Measurements from ENCODE around the gene STARD10. TPM values are rescaled to one million over a fixed set of nuclear protein-coding genes. Genes with fewer than 3 reads are reported as not detected.

The STARD10 gene
- total and polyA plus RNA-seq, 9 of the 15 experiments (the other 6 are each of a cell fraction or from before 2014, with no cell fraction given) = 0.15 to 52.9 (median 32.3) TPM

DNA sequence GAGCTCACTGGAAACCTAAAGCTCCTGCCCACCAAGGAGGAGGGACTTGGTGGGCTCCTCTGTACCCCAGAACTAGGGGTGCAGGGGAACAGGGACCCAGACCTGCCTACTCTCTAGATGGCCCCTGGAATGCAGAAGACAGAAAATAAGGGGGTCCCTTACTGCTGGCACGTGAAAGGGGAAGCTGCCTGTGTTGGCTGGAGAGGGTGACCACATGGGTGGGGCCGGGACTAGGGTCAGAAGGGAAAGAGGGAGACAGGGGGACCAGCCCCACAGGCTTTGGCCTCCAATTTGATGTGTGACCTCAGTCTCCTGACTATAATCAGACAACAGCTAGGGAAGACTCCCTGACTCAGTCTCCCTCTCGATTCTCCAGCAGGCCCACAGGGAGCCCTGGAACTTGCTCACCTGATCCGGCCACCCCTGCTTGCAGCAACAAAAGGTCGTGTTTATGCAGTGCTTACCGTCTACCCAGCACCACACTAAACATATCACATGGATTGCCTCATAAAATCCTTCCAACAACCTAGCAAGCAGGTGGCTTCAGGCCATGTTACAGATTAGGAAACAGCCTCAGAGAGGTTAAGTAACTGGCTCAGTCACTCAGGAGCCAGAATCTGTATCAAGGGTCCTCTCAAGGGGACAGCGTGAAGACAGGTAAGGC, 51.9 kb downstream of the STARD10 start (continued):
- TF ChIP-seq, protein P1, sequence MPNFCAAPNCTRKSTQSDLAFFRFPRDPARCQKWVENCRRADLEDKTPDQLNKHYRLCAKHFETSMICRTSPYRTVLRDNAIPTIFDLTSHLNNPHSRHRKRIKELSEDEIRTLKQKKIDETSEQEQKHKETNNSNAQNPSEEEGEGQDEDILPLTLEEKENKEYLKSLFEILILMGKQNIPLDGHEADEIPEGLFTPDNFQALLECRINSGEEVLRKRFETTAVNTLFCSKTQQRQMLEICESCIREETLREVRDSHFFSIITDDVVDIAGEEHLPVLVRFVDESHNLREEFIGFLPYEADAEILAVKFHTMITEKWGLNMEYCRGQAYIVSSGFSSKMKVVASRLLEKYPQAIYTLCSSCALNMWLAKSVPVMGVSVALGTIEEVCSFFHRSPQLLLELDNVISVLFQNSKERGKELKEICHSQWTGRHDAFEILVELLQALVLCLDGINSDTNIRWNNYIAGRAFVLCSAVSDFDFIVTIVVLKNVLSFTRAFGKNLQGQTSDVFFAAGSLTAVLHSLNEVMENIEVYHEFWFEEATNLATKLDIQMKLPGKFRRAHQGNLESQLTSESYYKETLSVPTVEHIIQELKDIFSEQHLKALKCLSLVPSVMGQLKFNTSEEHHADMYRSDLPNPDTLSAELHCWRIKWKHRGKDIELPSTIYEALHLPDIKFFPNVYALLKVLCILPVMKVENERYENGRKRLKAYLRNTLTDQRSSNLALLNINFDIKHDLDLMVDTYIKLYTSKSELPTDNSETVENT (CRISPR knock-in tag; IDR thresholded peaks at IDR 0.05) = no peak
- TF ChIP-seq CEBPB (tag; IDR thresholded peaks at IDR 0.05) (peak; percentile 75), ZNF589 (CRISPR knock-in tag; IDR thresholded peaks at IDR 0.05; ENCODE audit: low read depth) (peak; percentile 54; the same call in 1 of the 2 replicates), CEBPG (CRISPR knock-in tag; IDR thresholded peaks at IDR 0.05) (peak; percentile 55), CEBPG (tag; conservative IDR thresholded peaks at IDR 0.05 in 1 of 2, IDR thresholded peaks at IDR 0.05 in 1 of 2) (peak; percentile 10 to 65; a peak in 1 of 4 replicates), FOXP1 (CRISPR knock-in tag; IDR thresholded peaks at IDR 0.05) (0 out of 2 replicates have a peak, but pooled peaks have one; percentile 11), FOXJ2 (tag; IDR thresholded peaks at IDR 0.05) (no peak), ATF1 (CRISPR knock-in tag; IDR thresholded peaks at IDR 0.05) (no peak), ATF1 (tag; IDR thresholded peaks at IDR 0.05) (no peak)
- TF ChIP-seq, protein P2, sequence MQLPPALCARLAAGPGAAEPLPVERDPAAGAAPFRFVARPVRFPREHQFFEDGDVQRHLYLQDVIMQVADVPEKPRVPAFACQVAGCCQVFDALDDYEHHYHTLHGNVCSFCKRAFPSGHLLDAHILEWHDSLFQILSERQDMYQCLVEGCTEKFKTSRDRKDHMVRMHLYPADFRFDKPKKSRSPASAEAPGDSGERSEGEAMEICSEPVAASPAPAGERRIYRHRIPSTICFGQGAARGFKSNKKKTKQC (CRISPR knock-in tag; IDR thresholded peaks at IDR 0.05) = 0 out of 2 replicates have a peak, but pooled peaks have one; percentile 13

Measured in K562 (cell line).